GM18498 (cell line): ENCODE results near the gene AVPR2.

Source experiments
- ATAC-seq: cut with Tn5 transposase; IDR thresholded peaks from one replicate; pipeline ENCODE4 v1.9.1; 2021; ENCODE audit warnings: mild to moderate bottlenecking, moderate library complexity; ENCODE audit not compliant: unreplicated experiment

AVPR2 gene

DNA sequence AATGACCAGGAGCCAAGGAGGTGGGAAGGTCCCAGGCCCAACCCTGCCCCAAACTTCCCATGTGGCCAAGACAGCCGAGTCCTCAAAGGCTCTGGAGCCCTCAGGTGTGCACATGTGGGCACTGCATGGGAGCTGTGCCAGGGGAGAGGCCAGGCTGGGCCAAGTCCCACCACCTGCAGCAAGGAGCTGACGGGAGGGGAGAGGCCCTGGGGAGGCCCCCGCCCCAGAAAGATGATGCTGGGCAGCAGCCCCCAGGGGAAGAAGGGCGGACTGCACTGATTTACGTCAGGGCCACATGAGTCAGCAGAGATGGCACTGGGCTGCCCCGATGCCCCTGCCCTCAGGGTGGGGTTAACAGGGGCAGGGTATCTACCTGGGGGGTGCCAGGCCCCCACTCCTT lies 19.9 kb upstream of the AVPR2 start:
- no peak for ATAC-seq

DNA sequence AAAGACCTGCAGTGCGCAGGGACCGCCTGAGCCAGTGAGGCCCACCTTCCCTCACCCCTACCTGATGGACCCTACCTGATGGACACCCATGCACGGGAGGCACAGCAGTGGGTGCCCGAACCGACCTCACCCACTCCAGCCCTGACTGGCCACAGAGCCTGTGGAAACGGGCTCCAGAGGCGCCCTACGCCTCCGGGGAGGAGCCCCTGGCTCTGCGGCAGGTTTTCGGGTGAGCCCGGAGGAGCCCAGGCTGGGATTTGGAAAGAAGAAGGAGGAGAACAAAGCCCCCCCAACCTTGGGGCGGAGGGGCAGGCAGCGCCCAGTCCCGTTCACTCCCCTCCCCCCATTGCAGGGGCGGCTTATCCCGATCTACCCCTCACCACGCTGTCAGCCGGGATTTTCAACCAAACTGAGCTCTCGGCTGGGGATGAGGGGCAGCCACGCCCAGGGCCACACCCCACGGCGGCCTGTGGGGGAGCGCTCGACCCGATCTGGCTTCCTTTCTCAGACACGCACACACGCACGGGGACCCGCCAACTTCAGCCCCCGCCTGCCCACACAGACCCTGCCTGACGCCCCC lies 19.2 kb upstream of the AVPR2 start:
- ATAC-seq = no peak

DNA sequence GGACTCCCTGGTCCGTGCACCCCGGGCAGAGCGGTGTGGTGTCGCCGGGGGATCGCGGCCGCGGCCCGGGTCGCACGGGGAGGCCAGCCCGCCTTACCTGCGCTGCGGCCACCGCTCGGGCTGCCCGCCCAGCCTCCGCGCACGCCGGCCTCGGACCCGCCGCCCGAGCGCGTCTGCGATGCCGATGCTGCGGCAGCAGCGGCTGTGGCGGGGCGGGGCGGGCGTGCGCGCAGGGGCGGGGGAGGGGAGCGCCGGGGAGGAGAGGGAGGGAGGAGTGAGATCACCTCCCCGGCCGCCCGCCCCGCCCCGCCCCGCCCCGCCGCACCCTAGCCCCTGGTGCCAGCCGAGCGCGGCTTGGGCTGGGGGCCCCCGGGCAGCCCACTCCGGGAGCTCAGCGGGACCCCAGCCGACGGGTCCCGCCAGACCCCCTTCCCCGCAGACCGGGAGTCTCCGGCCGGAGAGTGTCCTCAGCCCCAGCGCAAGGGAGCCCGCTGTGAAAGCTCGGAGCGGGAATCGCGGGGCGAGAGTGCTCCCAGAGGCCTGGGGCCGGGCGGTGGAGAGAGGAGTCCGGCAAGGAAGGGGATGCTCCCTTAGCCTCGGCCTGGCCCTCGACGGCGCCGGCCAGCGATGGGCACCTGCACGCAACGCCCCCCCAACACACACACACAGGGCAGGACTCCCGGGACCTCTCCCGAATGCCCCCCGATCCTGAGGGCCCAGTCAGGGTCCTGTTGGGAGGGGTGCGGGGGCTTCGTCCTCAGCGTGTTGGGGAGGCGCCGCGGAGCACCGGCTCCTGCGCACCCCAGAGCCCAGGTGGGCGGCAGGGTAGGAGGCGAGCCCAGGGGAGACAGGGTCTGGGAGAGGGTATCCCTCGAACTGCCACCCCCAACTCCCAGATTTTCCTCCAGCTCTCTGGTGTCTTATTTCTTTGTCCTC lies 18.2 kb upstream of the AVPR2 start, which contains the start of gene L1CAM:
L1CAM (minus strand) TSS at position 206 of the 936 bp plus-strand sequence. CDS start 10,337 bp downstream, outside the sequence.
- ATAC-seq = no peak

DNA sequence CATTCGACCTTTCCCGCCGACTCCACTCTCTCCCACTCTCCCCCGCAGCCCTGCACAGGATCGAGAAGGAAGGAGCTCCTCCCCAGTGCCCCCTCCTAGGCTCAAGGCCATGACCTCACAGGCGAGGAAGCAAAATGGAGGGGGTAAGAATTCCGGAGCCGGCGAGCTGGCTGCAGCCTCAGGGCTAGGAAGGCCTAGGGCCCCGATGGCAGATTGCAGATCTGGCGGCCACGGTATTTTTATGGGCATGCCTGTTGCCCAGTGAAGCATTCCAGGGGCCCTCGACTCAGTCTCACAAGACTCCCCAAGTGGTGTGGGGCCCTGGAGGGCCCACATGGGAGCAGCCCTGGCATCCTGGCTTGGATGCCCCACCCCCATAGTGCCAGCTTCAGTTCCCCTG lies 17.6 kb upstream of the AVPR2 start:
- no peak for ATAC-seq

DNA sequence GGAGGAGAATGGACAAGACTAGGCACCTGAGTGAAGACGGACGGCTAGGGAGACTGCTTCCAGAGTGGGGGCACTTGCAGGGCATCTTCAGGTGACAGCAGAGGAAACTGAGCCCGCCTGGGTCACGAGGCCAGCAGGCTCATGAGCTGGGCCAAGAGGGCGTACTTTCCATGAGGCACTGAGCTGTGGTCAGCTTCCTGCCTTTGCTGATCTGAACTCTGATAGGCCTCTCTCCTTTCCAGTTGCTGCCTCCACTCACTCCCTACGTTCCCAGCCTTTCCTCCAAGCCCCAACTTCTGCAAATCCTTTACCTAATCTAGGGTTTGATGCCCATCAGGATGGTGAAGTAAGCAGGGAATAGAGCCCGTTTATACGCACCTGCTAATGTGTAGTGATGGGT lies 17.1 kb upstream of the AVPR2 start:
- no peak for ATAC-seq

DNA sequence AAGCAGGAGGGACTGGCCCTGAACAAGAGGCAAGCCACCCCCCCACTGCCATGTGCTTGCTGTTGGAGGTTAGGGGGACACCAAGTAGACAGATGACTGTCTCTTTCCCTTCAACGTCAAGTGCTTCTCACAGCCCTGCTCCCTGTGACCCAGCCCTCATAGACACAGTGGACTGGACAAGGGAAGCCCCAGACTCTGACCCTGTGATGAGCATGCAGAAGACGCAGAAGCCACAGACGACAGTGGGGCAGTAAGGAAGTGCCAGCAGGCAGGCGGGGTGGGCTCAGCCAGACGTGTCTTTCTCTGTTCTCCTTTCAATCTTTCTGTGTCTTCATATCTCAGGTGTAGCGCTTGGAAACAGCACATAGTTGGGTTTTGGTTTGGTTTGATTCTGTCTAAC lies 16.1 kb upstream of the AVPR2 start:
- no peak for ATAC-seq

DNA sequence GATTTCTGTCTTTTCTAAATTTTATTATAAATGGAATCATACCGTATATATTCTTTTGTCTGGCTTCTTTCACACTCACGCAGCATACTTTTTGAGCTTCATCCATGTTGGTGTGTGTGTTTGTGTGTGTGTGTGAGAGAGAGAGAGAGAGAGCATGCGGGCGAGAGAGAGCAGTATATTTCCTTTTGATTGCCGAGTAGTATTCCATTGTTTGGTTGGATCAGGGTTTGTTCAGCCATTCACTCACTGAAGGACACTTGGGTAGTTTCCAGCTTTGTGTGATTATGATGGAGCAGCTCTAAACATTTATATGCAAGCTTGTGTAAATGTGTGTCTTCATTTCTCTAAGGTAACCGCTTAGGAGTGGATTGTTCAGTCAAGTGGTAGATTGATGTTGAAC lies 15.3 kb upstream of the AVPR2 start:
- ATAC-seq = no peak

DNA sequence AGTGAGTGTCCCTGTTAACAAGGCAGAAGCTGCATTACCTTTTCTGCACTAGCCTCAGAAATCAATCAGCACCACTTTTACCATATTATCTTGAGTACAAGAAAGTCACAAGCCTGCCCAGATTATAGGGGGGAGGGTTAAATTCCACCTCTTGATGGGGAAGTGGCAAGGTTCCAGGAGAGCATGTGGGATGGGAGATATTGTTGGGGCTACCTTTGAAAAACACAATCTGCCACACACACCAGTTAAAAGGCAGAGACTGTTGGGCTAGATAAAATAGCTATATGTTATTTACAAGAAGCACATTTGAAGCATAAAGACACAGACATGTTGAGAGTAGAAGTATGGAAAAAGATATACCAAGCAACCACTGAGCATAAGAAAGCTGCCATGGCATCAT lies 6.6 kb upstream of the AVPR2 start:
- no peak for ATAC-seq

DNA sequence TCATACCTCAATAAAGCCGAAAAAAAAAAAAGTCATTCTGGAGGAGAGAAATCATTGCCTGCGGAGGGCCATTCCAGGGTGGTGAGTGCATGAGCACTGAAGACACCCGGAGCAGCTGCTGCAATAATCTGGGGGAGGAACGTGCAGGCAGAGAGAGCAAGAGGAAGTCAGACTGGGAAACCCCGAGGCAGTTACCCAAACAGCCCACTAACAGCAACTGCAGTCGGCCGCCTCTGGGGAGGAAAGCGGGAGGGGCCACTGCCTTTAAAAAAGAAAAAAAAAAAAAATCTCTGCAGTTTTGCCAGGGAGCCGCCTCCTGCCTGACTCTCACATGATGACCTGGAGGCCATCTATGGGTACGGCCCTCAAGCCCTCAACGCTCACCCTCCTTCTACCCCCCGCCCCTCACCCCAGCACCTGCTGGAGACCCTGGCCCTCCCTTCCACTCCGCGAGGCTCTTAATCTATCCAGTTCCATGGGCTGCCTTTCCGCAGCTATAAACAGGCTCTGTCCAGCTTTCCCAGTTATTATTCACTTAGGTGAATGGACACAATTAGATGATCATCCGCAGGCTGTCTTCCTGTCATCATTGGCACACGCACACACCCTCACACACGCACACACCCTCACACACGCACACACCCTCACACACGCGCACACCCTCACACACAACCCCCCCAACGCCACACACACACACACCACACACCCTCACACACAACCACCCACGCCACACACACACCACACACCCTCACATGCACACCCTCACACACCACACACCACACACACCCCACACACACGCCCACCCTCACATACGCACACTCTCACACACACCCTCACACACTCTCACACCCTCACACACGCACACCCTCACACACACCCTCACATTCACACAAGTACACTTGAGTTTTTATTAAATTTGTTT lies 3.4 kb upstream of the AVPR2 start:
- no peak for ATAC-seq

DNA sequence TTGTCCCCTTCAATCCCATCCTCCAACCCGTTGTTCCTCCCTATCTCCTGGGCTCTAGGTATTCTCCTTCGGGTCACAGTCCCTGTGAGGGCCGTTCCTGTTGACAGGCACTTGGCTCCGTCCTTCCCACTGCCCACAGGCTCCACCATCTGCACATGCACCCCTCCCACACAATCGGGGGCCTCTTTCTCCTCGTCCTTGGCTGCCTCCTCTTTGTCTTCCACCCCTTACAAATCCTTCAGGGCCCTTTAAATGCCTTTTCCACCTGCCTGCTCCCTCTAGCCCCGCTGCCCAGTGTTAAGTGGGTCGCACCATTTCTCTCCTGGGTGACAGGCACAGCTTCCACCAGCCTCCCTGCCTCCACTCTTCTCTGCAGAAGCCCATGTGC lies 2.7 kb upstream of the AVPR2 start:
- ATAC-seq = no peak

DNA sequence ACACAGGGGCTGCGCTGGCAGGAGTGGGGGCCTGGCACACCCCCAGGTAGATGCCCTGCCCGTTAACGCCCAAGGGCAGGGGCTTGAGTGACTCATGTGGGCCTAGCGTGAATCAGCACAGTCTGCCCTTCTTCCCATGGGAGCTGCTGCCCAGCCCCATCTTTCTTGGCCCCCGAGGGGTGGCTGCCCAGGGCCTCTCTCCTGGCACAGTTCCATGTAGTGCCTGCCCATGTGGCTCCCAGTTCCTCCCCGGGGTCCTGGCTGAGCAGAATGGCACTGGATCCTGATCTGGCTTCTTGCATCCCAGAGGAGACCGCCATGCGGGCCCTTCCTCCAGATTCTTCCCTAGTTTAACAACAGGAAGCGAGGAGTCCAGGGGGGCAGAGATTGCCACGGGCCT lies 2.1 kb upstream of the AVPR2 start:
- ATAC-seq = no peak

DNA sequence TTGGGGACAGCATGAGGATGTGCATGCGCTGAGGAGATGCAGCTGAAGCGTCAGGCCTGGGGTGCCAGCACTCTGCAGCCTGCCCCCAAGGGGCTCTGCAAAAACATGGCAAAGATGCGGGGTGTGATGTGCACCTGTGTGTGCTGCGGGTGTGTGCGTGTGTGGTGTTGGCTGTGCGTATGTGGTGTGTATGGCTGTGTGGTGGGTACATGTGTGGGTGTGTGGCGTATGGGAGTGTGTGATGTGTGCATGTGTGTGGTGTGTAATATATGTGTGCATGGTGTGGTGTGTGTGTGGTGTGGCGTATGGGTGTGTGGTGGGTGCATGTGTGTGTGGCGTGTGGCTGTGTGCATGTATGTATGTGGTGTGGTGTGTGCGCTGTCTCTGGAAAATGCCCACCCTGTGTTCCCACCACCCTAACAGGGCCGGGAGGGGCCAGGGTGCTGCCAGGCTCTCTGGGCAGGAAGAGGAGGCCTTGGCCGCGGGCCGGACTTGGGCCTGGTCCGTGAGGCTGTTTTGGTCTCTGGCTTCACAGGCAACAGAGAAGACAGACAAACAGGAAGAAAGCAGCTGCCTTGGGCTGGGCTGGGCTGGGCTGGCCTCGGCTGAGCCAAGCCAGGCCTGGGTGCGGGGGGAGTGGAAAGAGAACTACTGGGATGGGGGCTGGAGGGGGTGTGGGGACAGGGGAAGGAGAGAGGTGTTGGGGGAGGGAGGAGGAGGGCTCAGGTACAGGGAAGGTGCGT lies 1.1 kb upstream of the AVPR2 start:
- ATAC-seq = no peak

DNA sequence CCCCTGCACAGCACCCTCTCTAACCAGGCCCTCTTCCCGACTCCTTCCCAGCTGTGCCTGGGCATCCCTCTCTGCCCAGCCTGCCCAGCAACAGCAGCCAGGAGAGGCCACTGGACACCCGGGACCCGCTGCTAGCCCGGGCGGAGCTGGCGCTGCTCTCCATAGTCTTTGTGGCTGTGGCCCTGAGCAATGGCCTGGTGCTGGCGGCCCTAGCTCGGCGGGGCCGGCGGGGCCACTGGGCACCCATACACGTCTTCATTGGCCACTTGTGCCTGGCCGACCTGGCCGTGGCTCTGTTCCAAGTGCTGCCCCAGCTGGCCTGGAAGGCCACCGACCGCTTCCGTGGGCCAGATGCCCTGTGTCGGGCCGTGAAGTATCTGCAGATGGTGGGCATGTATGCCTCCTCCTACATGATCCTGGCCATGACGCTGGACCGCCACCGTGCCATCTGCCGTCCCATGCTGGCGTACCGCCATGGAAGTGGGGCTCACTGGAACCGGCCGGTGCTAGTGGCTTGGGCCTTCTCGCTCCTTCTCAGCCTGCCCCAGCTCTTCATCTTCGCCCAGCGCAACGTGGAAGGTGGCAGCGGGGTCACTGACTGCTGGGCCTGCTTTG lies 1.1 kb downstream of the AVPR2 start:
- no peak for ATAC-seq

DNA sequence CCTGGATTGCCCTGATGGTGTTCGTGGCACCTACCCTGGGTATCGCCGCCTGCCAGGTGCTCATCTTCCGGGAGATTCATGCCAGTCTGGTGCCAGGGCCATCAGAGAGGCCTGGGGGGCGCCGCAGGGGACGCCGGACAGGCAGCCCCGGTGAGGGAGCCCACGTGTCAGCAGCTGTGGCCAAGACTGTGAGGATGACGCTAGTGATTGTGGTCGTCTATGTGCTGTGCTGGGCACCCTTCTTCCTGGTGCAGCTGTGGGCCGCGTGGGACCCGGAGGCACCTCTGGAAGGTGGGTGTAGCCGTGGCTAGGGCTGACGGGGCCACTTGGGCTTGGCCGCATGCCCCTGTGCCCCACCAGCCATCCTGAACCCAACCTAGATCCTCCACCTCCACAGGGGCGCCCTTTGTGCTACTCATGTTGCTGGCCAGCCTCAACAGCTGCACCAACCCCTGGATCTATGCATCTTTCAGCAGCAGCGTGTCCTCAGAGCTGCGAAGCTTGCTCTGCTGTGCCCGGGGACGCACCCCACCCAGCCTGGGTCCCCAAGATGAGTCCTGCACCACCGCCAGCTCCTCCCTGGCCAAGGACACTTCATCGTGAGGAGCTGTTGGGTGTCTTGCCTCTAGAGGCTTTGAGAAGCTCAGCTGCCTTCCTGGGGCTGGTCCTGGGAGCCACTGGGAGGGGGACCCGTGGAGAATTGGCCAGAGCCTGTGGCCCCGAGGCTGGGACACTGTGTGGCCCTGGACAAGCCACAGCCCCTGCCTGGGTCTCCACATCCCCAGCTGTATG lies 1.8 kb downstream of the AVPR2 start:
- no peak for ATAC-seq

DNA sequence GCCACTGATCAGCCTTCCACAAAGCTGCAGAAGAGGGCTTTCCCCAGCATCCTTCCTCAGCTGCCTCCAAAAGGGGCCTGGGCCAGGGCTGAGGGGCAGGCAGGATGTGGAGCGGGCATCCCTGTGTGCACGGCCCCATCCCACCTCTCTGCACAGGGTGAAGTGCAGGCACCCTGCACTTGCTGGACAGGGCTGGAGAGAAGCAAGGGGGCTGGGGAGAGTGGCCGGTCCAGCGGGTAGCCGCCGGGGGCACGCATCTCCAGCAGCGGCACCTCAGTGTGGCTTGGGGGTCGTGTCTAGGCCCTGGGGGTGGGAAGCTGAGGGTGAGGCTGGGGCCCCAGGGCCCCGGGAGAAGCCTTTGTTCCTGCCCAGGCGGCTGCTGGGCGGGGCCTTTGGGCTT lies 3.0 kb downstream of the AVPR2 start:
- ATAC-seq = no peak

DNA sequence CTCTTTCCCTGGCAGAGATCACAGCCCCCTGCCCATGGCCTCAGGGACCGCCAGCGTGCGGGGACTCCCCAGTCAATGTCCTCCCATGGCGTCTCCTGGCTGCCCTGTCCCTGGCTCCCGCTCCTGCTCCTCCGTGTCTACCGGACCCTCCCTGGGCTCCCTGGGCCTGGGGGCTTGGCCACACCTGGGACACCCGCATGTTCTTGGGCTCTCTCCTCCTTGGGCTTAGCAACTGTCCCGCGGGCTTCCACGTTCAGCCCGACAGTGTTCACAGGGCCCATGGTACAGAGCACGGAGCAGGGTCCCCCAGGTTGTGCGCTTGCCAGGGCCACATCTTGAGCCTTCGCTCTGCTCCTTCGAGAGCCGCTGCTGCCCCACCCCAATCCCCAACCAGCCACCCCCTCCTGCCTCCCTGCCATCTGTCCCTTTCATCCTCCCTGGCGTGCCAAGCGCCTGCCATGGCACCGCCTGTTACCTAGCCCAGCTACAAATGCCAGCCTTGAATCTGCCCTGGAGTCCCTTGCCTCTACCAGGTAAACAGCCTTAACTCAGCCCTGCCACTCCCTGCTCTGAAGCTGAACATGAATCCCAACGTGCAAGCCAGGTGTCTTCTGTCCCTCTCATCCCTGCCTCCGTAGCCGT lies 3.9 kb downstream of the AVPR2 start:
- no peak for ATAC-seq

DNA sequence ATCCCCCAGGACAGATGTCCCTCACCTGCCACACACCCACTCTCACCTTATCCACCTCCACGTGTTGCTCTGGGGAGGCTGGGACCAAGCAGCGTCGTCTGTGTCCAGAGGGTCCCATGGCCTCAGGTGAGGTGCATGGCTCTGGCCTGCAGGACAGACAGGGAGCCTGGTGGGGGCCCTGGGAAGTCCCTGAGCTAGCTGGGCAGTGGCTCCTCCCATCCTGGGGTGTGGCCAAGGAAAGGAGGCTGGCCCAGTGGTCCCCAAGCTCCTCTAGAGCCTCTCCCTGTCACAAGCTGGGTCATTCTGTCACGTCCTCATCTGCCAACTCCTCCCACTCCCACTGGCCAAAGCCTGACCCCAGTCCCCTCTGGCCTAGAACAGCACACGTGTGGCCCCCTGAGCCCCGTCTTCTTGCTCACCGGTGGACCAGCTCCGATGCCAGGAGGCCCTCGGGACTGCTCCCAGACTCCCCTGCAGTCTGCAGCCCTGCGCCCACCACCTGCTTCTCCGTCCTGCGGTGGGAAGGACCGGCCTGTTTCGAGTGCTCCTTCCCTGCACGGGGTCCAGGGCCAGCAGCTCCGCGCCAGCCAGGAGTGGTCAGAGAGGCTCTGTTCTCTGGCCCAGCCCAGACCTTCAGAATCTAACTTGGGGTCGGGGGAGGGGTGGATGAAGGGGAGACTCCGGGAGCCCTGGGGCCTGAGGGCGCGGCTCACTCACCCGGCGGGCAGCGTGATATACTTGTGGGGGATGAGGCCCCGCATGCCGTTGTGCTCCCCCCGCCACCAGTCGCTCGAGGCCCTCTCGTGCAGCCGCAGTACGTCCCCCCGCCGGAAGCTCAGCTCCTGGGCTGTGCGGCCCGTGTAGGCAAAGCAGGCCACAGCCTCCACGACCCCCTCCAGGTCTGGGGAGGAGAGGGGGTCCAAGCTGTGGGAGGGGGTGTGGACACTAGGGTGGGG lies 4.8 kb downstream of the AVPR2 start:
- no peak for ATAC-seq

DNA sequence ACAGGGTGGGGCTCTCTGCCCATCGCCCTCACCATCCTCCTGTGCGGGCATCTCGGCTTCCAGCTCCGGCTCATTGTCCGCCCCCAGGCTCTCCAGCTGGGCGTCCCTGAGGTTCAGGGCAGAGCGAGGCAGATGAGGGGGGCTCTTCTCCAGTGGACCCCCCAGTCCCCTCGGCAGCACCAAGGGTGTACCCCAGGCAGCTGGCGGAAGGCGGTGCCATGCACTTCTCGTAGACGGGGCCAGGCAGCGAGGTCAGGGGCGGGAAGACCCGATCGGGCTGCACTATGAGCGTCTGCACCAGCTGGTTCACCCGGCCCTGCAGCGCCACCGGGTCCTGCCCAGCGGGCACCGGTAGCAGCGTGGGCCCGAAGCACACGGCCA lies 5.5 kb downstream of the AVPR2 start:
- no peak for ATAC-seq
